ENCODE measurements around the gene COL6A3.
"Not testable (repeated sequence)": the region's sequence is repeated elsewhere in the genome, so short reads cannot be mapped to it uniquely, and the experiment has no call there.

Gene COL6A3

GRCh38 chr2:237380768-237381167 lies 33.2 kb downstream of the COL6A3 start:
- DNase-seq, result no peak

DNA sequence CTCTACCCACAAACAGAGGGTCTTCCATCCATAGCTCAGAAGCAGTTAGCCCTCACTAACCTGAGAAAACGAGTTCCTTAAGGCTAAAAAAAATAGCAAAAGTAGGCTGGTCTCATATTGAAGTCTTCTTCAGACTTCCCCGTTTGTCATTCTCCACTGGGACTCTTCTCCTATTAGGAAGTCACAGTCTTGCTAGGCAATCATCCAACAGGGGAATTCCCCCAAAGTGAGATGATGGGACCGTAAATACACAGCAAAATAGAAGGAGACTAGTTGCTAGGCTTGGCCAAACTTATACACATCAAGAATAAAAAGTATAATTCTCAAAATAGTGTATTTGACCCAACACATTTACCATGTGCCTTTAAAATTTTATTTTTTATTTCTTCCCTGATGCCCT lies 34.3 kb downstream of the COL6A3 start:
- DNase-seq, result no peak

GRCh38 chr2:237378650-237379049 lies 35.3 kb downstream of the COL6A3 start:
- no peak for DNase-seq

- no peak for DNase-seq
These were observed 39.5 kb downstream of the COL6A3 start for GRCh38 chr2:237374284-237375060.

GRCh38 chr2:237371856-237372255 lies 42.1 kb downstream of the COL6A3 start:
- no peak for DNase-seq

DNA sequence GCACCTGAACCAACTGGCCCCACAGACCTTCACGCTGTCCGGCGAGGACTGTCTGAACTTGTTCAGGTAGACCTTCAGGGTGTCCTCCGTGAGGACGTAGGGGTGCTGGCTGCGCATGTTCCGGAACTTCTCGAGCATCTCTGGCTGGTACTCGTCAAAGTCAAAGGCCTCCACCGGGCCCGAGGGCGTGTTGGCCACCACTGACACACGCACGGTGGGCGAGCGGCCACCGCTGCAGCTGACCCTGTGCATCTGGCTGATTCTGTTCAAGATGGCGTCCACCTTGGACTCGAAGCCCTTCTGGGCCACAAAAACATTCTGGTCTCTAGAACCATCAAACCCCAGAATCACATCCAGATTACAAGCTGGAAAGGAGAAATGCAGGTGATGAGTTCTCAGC lies 48.3 kb downstream of the COL6A3 start:
- no peak for DNase-seq

- DNase-seq, result no peak
These were observed 49.3 kb downstream of the COL6A3 start for GRCh38 chr2:237364655-237365054.

GRCh38 chr2:237361194-237362004 lies 52.6 kb downstream of the COL6A3 start:
- DNase-seq, result no peak

DNA sequence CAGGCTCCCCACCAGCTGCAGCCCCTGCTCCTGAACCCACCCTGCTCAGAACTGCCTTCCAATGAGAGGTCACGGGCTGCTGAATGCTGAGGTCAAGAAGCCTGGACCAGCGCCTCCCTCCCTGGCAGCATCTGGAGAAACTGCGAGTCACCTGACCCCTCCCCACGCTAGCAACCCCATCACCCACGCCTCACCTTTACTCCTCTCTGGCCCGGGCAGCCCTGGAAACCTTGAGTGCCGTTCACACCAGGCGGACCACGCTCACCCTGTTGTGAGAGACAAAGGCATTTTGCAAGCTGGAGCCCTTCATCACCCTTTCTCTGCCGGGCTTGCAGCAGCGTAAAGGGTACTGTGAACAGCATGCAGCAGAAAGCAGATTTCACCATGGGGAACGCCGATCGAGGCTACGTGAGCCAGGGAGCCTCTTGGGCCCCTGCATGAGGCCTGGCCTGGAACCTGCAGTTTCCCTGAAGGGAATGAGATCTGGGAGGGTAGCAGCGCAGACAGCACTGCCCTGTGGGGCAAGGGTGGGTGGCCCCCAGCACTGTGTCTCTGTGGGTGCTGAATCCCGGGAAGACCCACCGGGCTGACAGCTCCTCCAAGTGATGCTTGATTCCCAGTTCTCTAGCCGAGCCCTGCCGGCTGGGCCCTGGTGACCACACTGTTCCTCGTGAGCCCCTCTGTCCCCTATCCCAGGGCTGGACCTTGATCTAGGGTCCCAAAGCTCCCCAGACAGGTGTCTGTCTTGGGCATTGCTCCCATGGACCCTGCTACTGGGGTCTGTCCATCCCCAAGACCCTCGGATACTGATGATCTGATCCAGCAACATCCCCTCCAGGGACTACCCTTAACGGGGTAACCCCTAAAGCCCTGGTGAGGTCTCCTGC lies 53.8 kb downstream of the COL6A3 start:
- DNase-seq, result no peak

- DNase-seq, result no peak
These were observed 54.5 kb downstream of the COL6A3 start for GRCh38 chr2:237359518-237359840.

DNA sequence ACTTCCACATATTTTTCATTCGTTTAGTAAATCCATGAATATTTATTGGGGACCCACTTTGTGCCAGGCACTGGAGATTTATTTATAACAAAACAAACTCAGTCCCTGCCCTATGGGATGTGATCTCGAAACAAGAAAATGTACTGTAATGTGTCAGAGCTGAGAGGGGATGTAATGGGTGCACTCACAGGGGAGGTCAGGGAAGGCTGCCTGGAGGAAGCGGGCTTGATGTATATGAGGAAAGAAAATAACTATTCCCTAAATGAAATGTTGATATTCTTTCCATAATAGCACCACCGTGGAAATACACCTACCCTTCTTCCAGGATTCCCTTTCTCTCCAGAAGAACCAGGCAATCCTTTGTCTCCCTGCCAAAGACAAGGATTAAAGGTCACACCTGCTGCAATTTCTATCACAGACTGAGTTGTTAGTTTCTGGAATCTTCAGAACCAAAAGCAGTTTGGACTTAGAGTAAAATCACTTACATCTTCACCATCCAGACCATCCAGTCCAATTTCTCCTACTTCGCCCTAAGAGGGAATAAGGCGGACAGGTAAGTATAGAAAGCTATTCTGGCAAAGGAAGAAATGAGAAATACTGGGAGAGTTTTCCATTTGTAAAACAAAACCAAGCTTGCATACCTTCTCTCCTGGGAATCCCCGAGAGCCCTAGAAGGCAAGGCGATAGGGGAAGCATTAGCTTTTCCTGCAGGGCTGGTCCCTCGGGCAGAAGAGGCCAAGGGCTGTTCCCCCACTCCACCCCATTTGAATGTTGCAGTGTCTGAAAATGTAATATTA lies 55.0 kb downstream of the COL6A3 start:
- no peak for DNase-seq

GRCh38 chr2:237355701-237356100 lies 58.3 kb downstream of the COL6A3 start:
- DNase-seq, result no peak

DNA sequence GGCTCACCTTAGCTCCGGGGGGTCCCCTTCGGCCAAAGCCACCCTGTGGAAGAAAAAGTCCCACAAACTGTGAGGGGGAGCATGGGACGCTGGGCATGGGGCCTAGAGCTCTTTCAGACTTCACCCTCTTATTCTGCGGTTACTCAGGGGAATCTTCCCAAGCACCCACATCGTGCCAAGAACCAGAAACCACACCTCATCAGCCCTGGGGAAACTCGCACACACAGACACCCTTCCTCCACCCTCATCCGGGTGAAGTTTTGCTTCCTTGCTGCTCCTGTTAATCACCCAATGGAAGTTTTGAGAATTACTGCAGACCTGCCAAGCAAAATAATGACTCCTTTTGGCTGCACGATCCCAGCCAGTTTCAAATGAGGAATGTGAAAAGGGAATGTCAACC lies 59.1 kb downstream of the COL6A3 start:
- no peak for DNase-seq

DNA sequence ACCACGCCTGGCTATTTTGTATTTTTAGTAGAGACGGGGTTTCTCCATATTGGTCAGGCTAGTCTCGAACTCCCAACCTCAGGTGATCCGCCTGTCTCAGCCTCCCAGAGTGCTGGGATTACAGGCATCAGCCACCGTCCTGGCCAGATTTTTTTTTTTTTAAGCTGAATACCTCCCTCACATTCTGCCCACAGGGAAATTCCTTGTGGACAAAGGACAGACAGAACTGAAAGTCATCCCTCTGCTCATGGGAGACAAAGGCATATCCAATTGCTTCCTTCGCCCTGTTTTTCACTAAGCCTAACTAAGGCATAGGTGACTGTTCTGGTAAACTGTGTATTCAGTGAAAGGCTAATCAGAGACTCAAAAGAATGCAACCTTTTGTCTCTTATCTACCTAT lies 59.8 kb downstream of the COL6A3 start:
- DNase-seq, result not testable (repeated sequence)

- DNase-seq, result no peak
These were observed 60.7 kb downstream of the COL6A3 start for GRCh38 chr2:237353215-237353614.

- no peak for DNase-seq
These were observed 61.6 kb downstream of the COL6A3 start for GRCh38 chr2:237352279-237352845.

DNA sequence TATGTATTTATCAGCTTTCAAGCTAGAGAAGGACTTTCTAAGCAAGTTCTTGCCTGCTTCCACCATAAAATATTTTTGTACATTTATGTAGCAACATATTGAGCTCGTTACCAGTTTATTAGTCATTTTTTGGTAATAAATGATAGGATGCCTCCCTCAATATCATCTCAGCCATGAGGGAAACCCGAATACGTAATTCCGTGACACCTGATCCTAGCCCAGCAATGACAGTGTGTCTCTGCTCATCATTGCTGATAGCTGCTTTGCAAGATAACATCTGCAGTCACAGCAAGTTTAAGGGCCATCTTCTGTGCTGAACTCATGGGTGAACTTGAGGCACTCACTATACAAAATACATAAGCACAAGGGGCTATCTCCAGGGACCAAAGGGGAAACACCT lies 62.2 kb downstream of the COL6A3 start:
- DNase-seq, result no peak

DNA sequence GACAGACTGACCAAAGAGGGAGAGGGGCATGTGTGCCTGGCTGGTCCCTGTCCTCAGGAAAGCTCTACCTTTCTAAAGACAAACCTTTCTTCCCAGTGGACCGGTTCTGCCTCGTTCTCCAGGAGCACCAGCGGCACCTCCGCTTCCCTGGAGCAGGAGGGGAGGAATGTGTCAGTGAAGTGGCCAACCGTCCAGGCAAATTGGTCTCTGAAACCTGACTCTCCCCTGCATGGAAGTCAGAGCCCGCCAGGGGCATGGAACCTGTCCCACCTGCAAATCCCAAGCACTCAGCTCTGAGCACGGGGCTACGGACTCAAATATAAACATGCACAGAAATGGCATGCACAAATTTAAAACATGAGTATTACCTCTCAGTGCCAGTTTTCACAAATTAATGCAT lies 62.9 kb downstream of the COL6A3 start:
- no peak for DNase-seq

DNA sequence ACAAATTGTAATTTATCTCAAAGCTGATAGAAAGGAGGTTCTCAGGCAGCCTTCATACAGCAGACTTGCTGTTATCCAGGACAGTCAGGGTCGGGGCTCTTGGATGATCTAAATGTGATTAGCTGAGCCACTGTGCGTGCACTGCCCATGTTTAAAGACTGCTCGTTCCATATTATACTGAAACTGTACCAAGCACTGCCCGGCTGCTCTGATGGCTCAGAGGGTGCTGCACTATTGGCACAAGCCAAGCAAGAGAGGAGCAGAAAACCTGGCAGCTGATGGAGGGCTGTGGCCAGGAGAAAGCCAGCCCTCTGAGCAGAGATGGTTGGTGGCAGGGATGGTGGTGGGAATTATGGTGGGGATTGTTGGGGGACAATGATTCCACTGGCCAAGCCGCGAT lies 63.4 kb downstream of the COL6A3 start:
- no peak for DNase-seq

DNA sequence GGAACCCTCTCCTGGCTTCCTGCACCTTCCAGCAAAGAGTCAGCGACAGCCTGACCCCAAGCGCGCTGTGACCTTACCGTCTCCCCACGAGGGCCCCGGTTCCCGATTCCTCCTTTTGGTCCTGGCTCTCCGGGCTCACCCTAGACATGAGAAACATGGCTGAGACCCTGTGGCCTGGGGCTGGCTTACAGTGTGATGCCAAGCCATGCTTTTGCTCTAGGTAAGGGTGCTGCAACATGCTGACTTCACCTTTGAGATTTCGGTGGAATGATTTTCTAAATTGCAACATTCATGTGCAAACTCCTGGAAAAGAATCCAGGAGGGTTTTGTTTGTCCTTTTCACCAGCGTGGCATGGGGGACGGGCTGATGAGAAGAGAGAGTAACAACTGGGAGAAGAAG lies 63.9 kb downstream of the COL6A3 start:
- DNase-seq, result no peak

DNA sequence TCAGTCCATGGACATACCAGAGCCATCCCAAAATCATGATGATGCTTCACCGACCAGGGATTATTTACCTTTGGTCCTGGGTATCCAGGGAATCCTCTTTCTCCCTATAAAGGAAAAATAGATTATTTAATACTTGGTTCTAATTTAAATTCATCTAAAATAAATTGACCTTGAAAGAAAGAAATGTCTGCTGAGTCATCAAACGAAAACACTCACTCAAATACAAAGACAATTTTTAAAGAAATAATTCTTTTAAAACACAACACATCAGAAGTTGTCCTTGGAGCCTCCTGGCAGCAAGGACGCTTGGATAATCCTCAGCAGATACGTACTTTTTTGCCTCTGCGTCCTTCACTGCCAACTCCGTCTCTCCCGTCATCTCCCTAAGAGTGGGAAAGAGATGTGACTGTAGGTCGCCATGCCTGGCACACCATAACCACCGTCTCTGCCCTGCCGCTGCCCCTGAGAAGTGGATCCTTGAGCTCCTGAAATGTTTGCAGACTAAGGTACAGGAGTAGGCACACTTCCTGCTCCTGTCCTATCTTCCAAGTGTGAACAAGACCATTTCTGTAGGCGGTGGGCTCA lies 65.6 kb downstream of the COL6A3 start:
- no peak for DNase-seq
